Measurements from ENCODE around the gene TP53RK. TPM values are rescaled to one million over a fixed set of nuclear protein-coding genes. Genes with fewer than 3 reads are reported as not detected.

Gene TP53RK
- total and polyA plus RNA-seq, 3 experiments from 2014 or later = 14.1 to 17.4 (median 16.6) TPM

- Mint-ChIP-seq H3K4me1 (peaks cover 0 to 5% (median 4%) of the 10 kb centered on the region in 3 donors), H3K4me3 (no peak overlapping the region), H3K27me3 (peaks cover 17 to 44% of the 10 kb centered on the region in 2 donors), H3K9me3 (peaks cover 0 to 4% (median 1%) of the 10 kb centered on the region in 5 donors), H3K36me3 (peaks cover 0 to 5% (median 0%) of the 10 kb centered on the region in 3 donors), H3K27ac (no peak overlapping the region)
- Histone ChIP-seq H3K36me3 (ENCODE audit: insufficient read depth, low read length) (no peaks in the 10 kb centered on the region), H3K4me1 (ENCODE audit: insufficient read depth, low read length) (no peaks in the 10 kb centered on the region), H3K4me3 (ENCODE audit: low read length) (no peak overlapping the region), H3K27ac (ENCODE audit: low read depth, low read length) (no peak overlapping the region), H3K9me3 (ENCODE audit: low read length) (no peaks in the 10 kb centered on the region), H3K27me3 (ENCODE audit: insufficient read depth, low read length, poor library complexity, severe bottlenecking) (no peaks in the 10 kb centered on the region)
- POLR2A ChIA-PET = no interaction called here
- no peak for DNase-seq
- CTCF ChIA-PET = interaction anchor here (0.7 kb wide), 1 partner anchor 9 kb away, joined by 3 read pairs; no protein-coding TSS in a partner anchor
Observed at GRCh38 chr20:46696791-46697279, 7.6 kb upstream of the TP53RK start.

GRCh38 chr20:46695892-46696291, 6.6 kb upstream of the TP53RK start:
- Mint-ChIP-seq H3K4me3 (no peak overlapping the region), H3K36me3 (peaks cover 0 to 5% (median 0%) of the 10 kb centered on the region in 3 donors), H3K4me1 (peaks cover 0 to 6% (median 5%) of the 10 kb centered on the region in 3 donors), H3K27ac (no peak overlapping the region), H3K9me3 (peaks cover 0 to 4% (median 1%) of the 10 kb centered on the region in 5 donors), H3K27me3 (peaks cover 15 to 35% of the 10 kb centered on the region in 2 donors)
- Histone ChIP-seq H3K27me3 (ENCODE audit: insufficient read depth, low read length, poor library complexity, severe bottlenecking) (no peaks in the 10 kb centered on the region), H3K36me3 (ENCODE audit: insufficient read depth, low read length) (no peaks in the 10 kb centered on the region), H3K27ac (ENCODE audit: low read depth, low read length) (no peak overlapping the region), H3K4me1 (ENCODE audit: insufficient read depth, low read length) (no peaks in the 10 kb centered on the region), H3K9me3 (ENCODE audit: low read length) (no peaks in the 10 kb centered on the region), H3K4me3 (ENCODE audit: low read length) (no peak overlapping the region)
- ChIA-PET POLR2A (no interaction called here), CTCF (no interaction called here)
- DNase-seq = no peak

GRCh38 chr20:46694484-46694883, 5.2 kb upstream of the TP53RK start:
- Histone ChIP-seq H3K4me1 (ENCODE audit: insufficient read depth, low read length) (peaks cover 6% of the 10 kb centered on the region), H3K36me3 (ENCODE audit: insufficient read depth, low read length) (no peaks in the 10 kb centered on the region), H3K27me3 (ENCODE audit: insufficient read depth, low read length, poor library complexity, severe bottlenecking) (no peaks in the 10 kb centered on the region), H3K9me3 (ENCODE audit: low read length) (no peaks in the 10 kb centered on the region), H3K4me3 (ENCODE audit: low read length) (no peak overlapping the region), H3K27ac (ENCODE audit: low read depth, low read length) (no peak overlapping the region)
- CTCF ChIA-PET = interaction anchor here (1.6 kb wide), 1 partner anchor 13 kb away, joined by 4 read pairs; no protein-coding TSS in a partner anchor
- H3K4me1 Mint-ChIP-seq = peaks cover 7 to 17% (median 14%) of the 10 kb centered on the region in 3 donors
- H3K4me3 Mint-ChIP-seq = no peak overlapping the region
- H3K27me3 Mint-ChIP-seq = peaks cover 7 to 22% of the 10 kb centered on the region in 2 donors
- peak in 1 of 5 donors; percentile 8 for DNase-seq
- no peak overlapping the region for H3K27ac Mint-ChIP-seq
- peaks cover 0 to 3% (median 0%) of the 10 kb centered on the region in 5 donors for H3K9me3 Mint-ChIP-seq
- peaks cover 0 to 5% (median 1%) of the 10 kb centered on the region in 3 donors for H3K36me3 Mint-ChIP-seq
- POLR2A ChIA-PET = no interaction called here

GRCh38 chr20:46691196-46691595, 2.0 kb upstream of the TP53RK start:
- peak overlapping the region in 1 of 8 donors; percentile 81 for H3K27ac Mint-ChIP-seq
- ChIA-PET POLR2A (no interaction called here), CTCF (no interaction called here)
- no peak overlapping the region for H3K27ac ChIP-seq (ENCODE audit: low read depth, low read length)
- peaks cover 0 to 18% (median 5%) of the 10 kb centered on the region in 3 donors for H3K36me3 Mint-ChIP-seq
- no peaks in the 10 kb centered on the region for H3K27me3 ChIP-seq (ENCODE audit: insufficient read depth, low read length, poor library complexity, severe bottlenecking)
- H3K4me3 Mint-ChIP-seq = peak overlapping the region in 2 of 7 donors; percentile 19 to 81
- DNase-seq = no peak
- H3K4me1 Mint-ChIP-seq = peaks cover 31 to 44% (median 41%) of the 10 kb centered on the region in 3 donors
- no peaks in the 10 kb centered on the region for H3K9me3 ChIP-seq (ENCODE audit: low read length)
- H3K36me3 ChIP-seq (ENCODE audit: insufficient read depth, low read length) = no peaks in the 10 kb centered on the region
- no peak overlapping the region for H3K4me3 ChIP-seq (ENCODE audit: low read length)
- peaks cover 29% of the 10 kb centered on the region for H3K4me1 ChIP-seq (ENCODE audit: insufficient read depth, low read length)
- no peaks in the 10 kb centered on the region for H3K9me3 Mint-ChIP-seq
- H3K27me3 Mint-ChIP-seq = no peaks in the 10 kb centered on the region

- Mint-ChIP-seq H3K4me3 (peak overlapping the region; percentile 21 to 98 (median 93)), H3K9me3 (no peaks in the 10 kb centered on the region), H3K4me1 (peaks cover 36 to 51% (median 48%) of the 10 kb centered on the region in 3 donors), H3K27ac (peak overlapping the region; percentile 13 to 94 (median 76)), H3K27me3 (no peaks in the 10 kb centered on the region), H3K36me3 (peaks cover 0 to 25% (median 7%) of the 10 kb centered on the region in 3 donors)
- Histone ChIP-seq H3K27ac (ENCODE audit: low read depth, low read length) (peak overlapping the region; percentile 81), H3K4me1 (ENCODE audit: insufficient read depth, low read length) (peaks cover 37% of the 10 kb centered on the region), H3K4me3 (ENCODE audit: low read length) (peak overlapping the region; percentile 96), H3K36me3 (ENCODE audit: insufficient read depth, low read length) (no peaks in the 10 kb centered on the region), H3K9me3 (ENCODE audit: low read length) (no peaks in the 10 kb centered on the region), H3K27me3 (ENCODE audit: insufficient read depth, low read length, poor library complexity, severe bottlenecking) (no peaks in the 10 kb centered on the region)
- DNase-seq = no peak
- POLR2A ChIA-PET = no interaction called here
- CTCF ChIA-PET = no interaction called here
Observed at GRCh38 chr20:46690219-46691106, 1.2 kb upstream of the TP53RK start.

- Mint-ChIP-seq H3K27me3 (no peaks in the 10 kb centered on the region), H3K4me1 (peaks cover 40 to 58% (median 55%) of the 10 kb centered on the region in 3 donors)
Observed at GRCh38 chr20:46689754-46690085, 476 bp upstream of the TP53RK start.

GRCh38 chr20:46688151-46689081, 828 bp downstream of the TP53RK start:
- no peaks in the 10 kb centered on the region for H3K27me3 ChIP-seq (ENCODE audit: insufficient read depth, low read length, poor library complexity, severe bottlenecking)
- no peaks in the 10 kb centered on the region for H3K9me3 ChIP-seq (ENCODE audit: low read length)
- POLR2A ChIA-PET = interaction anchor here (1.0 kb wide), 1 partner anchor 716 kb away, joined by 3 read pairs; the partner anchor contains the start of gene ZNF335
- CTCF ChIA-PET = interaction anchor here (0.8 to 1.3 kb wide), 2 partner anchors 8 to 173 kb away, joined by 3 to 6 read pairs; no protein-coding TSS in a partner anchor
- peak overlapping the region; percentile 74 to 96 (median 92) for H3K27ac Mint-ChIP-seq
- H3K4me1 Mint-ChIP-seq = peaks cover 49 to 67% (median 60%) of the 10 kb centered on the region in 3 donors
- peaks cover 46% of the 10 kb centered on the region for H3K4me1 ChIP-seq (ENCODE audit: insufficient read depth, low read length)
- H3K4me3 Mint-ChIP-seq = peak overlapping the region; percentile 93 to 98 (median 94)
- H3K27me3 Mint-ChIP-seq = peaks cover 0 to 2% of the 10 kb centered on the region in 2 donors
- H3K4me3 ChIP-seq (ENCODE audit: low read length) = peak overlapping the region; percentile 96
- peak overlapping the region; percentile 81 for H3K27ac ChIP-seq (ENCODE audit: low read depth, low read length)
- no peaks in the 10 kb centered on the region for H3K9me3 Mint-ChIP-seq
- no peaks in the 10 kb centered on the region for H3K36me3 ChIP-seq (ENCODE audit: insufficient read depth, low read length)
- no peak for DNase-seq
- peaks cover 0 to 45% (median 10%) of the 10 kb centered on the region in 3 donors for H3K36me3 Mint-ChIP-seq

More at GRCh38 chr20:46689754-46690085, 476 bp upstream of the TP53RK start:
- POLR2A ChIA-PET = interaction anchor here (1.0 kb wide), 1 partner anchor 718 kb away, joined by 3 read pairs; the partner anchor contains the start of gene ZNF335
- peaks cover 0 to 32% (median 10%) of the 10 kb centered on the region in 3 donors for H3K36me3 Mint-ChIP-seq
- H3K27ac Mint-ChIP-seq = peak overlapping the region; percentile 81 to 97 (median 94)
- Histone ChIP-seq H3K9me3 (ENCODE audit: low read length) (no peaks in the 10 kb centered on the region), H3K36me3 (ENCODE audit: insufficient read depth, low read length) (no peaks in the 10 kb centered on the region), H3K4me1 (ENCODE audit: insufficient read depth, low read length) (peaks cover 44% of the 10 kb centered on the region), H3K4me3 (ENCODE audit: low read length) (peak overlapping the region; percentile 96), H3K27me3 (ENCODE audit: insufficient read depth, low read length, poor library complexity, severe bottlenecking) (no peaks in the 10 kb centered on the region), H3K27ac (ENCODE audit: low read depth, low read length) (peak overlapping the region; percentile 81)
- no peak for DNase-seq
- CTCF ChIA-PET = interaction anchor here (1.3 kb wide), 1 partner anchor 9 kb away, joined by 6 read pairs; no protein-coding TSS in a partner anchor
- no peaks in the 10 kb centered on the region for H3K9me3 Mint-ChIP-seq
- peak overlapping the region; percentile 93 to 98 (median 94) for H3K4me3 Mint-ChIP-seq
